ENCODE results near the gene MOB1A.
A peak's percentile ranks its signal among the peaks of the same experiment; 100 is the strongest.

The MOB1A gene

DNA sequence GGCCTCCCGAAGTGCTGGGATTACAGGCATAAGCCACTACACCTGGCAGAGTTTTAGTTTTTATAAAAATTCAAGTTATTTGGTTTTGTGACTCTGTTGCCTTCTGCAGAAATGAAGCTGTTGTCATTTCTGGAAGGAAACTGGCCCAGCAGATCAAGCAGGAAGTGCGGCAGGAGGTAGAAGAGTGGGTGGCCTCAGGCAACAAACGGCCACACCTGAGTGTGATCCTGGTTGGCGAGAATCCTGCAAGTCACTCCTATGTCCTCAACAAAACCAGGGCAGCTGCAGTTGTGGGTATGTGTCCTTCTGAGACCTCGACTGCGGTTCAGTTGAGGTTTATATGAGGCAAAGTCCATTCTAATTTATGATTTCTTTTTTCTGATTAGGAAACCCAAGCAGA is 26.9 kb upstream of the MOB1A start:
- Histone ChIP-seq H3K27me3 (ENCODE audit: insufficient read depth, poor library complexity, severe bottlenecking) (no peaks in the 10 kb centered on the region), H3K4me3 (ENCODE audit: severe bottlenecking) (no peak overlapping the region), H3K4me1 (ENCODE audit: insufficient read depth, poor library complexity, severe bottlenecking) (peaks cover 44% of the 10 kb centered on the region), H3K36me3 (ENCODE audit: low read depth) (peaks cover 100% of the 10 kb centered on the region), H3K27ac (ENCODE audit: poor library complexity, severe bottlenecking) (peak overlapping the region; percentile 63), H3K9me3 (ENCODE audit: severe bottlenecking) (no peaks in the 10 kb centered on the region)
- TF ChIP-seq, protein P1, sequence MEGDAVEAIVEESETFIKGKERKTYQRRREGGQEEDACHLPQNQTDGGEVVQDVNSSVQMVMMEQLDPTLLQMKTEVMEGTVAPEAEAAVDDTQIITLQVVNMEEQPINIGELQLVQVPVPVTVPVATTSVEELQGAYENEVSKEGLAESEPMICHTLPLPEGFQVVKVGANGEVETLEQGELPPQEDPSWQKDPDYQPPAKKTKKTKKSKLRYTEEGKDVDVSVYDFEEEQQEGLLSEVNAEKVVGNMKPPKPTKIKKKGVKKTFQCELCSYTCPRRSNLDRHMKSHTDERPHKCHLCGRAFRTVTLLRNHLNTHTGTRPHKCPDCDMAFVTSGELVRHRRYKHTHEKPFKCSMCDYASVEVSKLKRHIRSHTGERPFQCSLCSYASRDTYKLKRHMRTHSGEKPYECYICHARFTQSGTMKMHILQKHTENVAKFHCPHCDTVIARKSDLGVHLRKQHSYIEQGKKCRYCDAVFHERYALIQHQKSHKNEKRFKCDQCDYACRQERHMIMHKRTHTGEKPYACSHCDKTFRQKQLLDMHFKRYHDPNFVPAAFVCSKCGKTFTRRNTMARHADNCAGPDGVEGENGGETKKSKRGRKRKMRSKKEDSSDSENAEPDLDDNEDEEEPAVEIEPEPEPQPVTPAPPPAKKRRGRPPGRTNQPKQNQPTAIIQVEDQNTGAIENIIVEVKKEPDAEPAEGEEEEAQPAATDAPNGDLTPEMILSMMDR (IDR thresholded peaks at IDR 0.05; ENCODE audit: poor library complexity, severe bottlenecking), result no peak
- no peak for DNase-seq (ENCODE audit: low spot score)
- ATAC-seq (ENCODE audit: low read depth), result peak; percentile 74

DNA sequence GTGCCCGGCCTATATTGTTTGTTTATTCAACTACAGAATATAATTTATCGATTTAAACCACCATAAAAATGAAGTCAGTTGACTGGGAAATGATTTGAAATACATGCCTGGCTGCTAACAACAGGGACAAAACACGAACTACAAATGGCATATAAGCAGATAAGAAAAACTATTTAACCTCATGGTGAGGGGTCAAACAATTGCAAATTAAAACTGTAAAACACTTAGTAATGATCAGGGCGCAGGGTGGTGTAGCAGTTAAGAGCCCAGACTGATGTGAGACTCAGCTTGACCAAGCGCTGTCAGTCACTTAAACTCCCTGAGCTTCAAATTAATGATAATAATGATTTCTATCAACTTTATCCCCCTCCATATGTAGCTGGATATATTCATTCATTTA is 26.4 kb upstream of the MOB1A start:
- peaks cover 49% of the 10 kb centered on the region for H3K4me1 ChIP-seq (ENCODE audit: insufficient read depth, poor library complexity, severe bottlenecking)
- H3K36me3 ChIP-seq (ENCODE audit: low read depth), result peaks cover 100% of the 10 kb centered on the region

DNA sequence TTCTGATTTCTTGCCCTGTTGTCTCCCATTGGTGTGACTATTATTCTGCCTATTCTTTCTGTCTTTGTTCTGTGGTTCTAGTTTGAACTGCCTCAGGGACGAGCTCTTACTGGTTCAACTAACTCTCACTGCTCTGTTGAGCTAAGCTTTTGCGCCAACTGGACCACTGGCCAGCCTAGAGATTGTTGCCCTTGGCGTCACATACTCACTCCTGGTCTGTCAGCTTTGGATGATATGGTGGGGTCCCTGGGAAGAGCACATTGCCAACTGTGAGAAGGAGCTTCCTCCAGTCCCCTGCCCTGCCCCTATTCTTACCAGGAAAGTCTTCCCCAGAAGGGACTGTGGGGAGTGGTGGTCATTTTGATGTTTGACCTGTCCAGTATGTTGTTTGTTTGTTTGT is 25.8 kb upstream of the MOB1A start:
- H3K9me3 ChIP-seq (ENCODE audit: severe bottlenecking), result no peaks in the 10 kb centered on the region
- H3K27ac ChIP-seq (ENCODE audit: poor library complexity, severe bottlenecking), result peak overlapping the region; percentile 63
- no peaks in the 10 kb centered on the region for H3K27me3 ChIP-seq (ENCODE audit: insufficient read depth, poor library complexity, severe bottlenecking)
- peaks cover 100% of the 10 kb centered on the region for H3K36me3 ChIP-seq (ENCODE audit: low read depth)
- ATAC-seq (ENCODE audit: low read depth) (no peak), DNase-seq (ENCODE audit: low spot score) (no peak)
- no peak overlapping the region for H3K4me3 ChIP-seq (ENCODE audit: severe bottlenecking)
- H3K4me1 ChIP-seq (ENCODE audit: insufficient read depth, poor library complexity, severe bottlenecking), result peaks cover 49% of the 10 kb centered on the region
- TF ChIP-seq, protein P1 (IDR thresholded peaks at IDR 0.05; ENCODE audit: poor library complexity, severe bottlenecking), result no peak

More for the DNA sequence above, 26.4 kb upstream of the MOB1A start:
- peak; percentile 9; the same call in 1 of the 3 replicates for ATAC-seq (ENCODE audit: low read depth)
- TF ChIP-seq, protein P1 (IDR thresholded peaks at IDR 0.05; ENCODE audit: poor library complexity, severe bottlenecking), result no peak
- no peaks in the 10 kb centered on the region for H3K9me3 ChIP-seq (ENCODE audit: severe bottlenecking)
- no peak overlapping the region for H3K4me3 ChIP-seq (ENCODE audit: severe bottlenecking)
- DNase-seq (ENCODE audit: low spot score), result no peak
- peak overlapping the region; percentile 63 for H3K27ac ChIP-seq (ENCODE audit: poor library complexity, severe bottlenecking)
- no peaks in the 10 kb centered on the region for H3K27me3 ChIP-seq (ENCODE audit: insufficient read depth, poor library complexity, severe bottlenecking)

DNA sequence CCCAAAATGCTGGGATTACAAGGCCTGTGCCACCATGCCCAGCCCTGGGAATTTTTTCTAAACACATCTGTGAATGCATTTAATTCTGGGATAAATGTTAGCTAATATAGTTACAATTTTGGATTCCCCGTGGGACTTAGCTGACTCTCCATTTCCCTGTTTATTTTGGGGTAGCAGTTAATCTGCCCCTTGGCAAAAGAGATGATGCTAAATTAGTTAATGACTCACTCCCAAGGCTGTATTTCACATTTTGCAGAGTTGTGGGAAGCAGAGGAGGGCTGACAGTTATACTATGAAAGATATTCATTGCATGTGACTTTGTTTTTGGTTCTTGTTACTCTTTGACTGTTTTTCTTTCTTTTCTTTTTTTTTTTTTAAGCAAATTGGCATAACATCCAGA is 22.9 kb upstream of the MOB1A start:
- Histone ChIP-seq H3K4me3 (ENCODE audit: severe bottlenecking) (no peak overlapping the region), H3K36me3 (ENCODE audit: low read depth) (peaks cover 75% of the 10 kb centered on the region), H3K4me1 (ENCODE audit: insufficient read depth, poor library complexity, severe bottlenecking) (peaks cover 54% of the 10 kb centered on the region), H3K9me3 (ENCODE audit: severe bottlenecking) (no peaks in the 10 kb centered on the region), H3K27me3 (ENCODE audit: insufficient read depth, poor library complexity, severe bottlenecking) (no peaks in the 10 kb centered on the region), H3K27ac (ENCODE audit: poor library complexity, severe bottlenecking) (no peak overlapping the region)
- ATAC-seq (ENCODE audit: low read depth) (no peak), DNase-seq (ENCODE audit: low spot score) (no peak)
- TF ChIP-seq, protein P1 (IDR thresholded peaks at IDR 0.05; ENCODE audit: poor library complexity, severe bottlenecking), result no peak

DNA sequence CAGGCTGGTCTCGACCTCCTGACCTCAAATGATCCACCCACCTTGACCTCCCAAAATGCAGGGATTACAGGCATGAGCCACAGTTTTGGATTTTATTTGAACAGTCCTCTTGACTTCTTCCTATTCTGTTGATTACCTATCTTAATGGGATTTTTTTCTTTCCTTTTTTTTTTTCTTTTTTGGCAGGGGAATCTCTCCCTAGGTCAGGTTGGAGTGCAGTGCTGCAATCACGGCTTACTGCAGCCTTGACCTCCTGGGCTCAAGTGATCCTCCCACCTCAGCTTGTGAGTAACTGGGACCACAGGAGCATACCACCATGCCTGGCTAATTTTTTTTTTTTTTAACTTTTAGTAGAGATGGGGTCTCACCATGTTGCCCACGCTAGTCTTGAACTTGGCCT is 22.5 kb upstream of the MOB1A start:
- no peaks in the 10 kb centered on the region for H3K9me3 ChIP-seq (ENCODE audit: severe bottlenecking)
- H3K27me3 ChIP-seq (ENCODE audit: insufficient read depth, poor library complexity, severe bottlenecking), result no peaks in the 10 kb centered on the region
- H3K27ac ChIP-seq (ENCODE audit: poor library complexity, severe bottlenecking), result no peak overlapping the region
- ATAC-seq (ENCODE audit: low read depth), result no peak
- no peak for DNase-seq (ENCODE audit: low spot score)
- no peak overlapping the region for H3K4me3 ChIP-seq (ENCODE audit: severe bottlenecking)
- TF ChIP-seq, protein P1 (IDR thresholded peaks at IDR 0.05; ENCODE audit: poor library complexity, severe bottlenecking), result no peak
- peaks cover 50% of the 10 kb centered on the region for H3K4me1 ChIP-seq (ENCODE audit: insufficient read depth, poor library complexity, severe bottlenecking)
- H3K36me3 ChIP-seq (ENCODE audit: low read depth), result peaks cover 71% of the 10 kb centered on the region
